Panc1 (cell line): ENCODE data around the gene KMT5C. TPM values are rescaled to one million over a fixed set of nuclear protein-coding genes. Genes with fewer than 3 reads are reported as not detected.

ENCODE experiments used
- ATAC-seq: fragments of 200-7000 bp; cut with Tn5 transposase; 2 replicates; pipeline ENCODE4 v1.9.1; 2020; ENCODE audit warnings: mild to moderate bottlenecking, moderate library complexity
- BruUV-seq: library from RNA; stranded (reverse); fragments of 400-500 nt; replicated peaks from 2 replicates; lab custom pipeline; 2021; lab: Mats Ljungman, UMichigan
- CTCF ChIA-PET: fragments of 300-600 bp; sonication (Branson Sonifier 250); formaldehyde crosslinking; loops from one replicate; lab custom pipeline; 2022; ENCODE audit warnings: antibody characterized with exemption; lab: Charles Lee
- POLR2A ChIA-PET: fragments of 300-600 bp; sonication (Branson Sonifier 250); formaldehyde crosslinking; loops from one replicate; lab custom pipeline; 2022; ENCODE audit warnings: antibody characterized with exemption; lab: Charles Lee
- DNase-seq: peaks from one replicate; pipeline ENCODE4 v3.0.0-alpha.2; 2010; ENCODE audit warnings: low read depth, low spot score
- H3K27ac ChIP-seq: 2 replicates; pipeline ENCODE4 v1.5.1; 2011; ENCODE audit warnings: mild to moderate bottlenecking, low read length, inconsistent platforms
- H3K27me3 ChIP-seq: fragments of 200-500 bp; sonication (Bioruptor generic); 2 replicates; pipeline ENCODE4 v1.6.0; 2014; ENCODE audit warnings: low read length, inconsistent platforms; ENCODE audit not compliant: control insufficient read depth, insufficient read depth
- H3K36me3 ChIP-seq: fragments of 200-500 bp; sonication (Bioruptor generic); 2 replicates; pipeline ENCODE4 v1.5.1; 2014; ENCODE audit warnings: inconsistent platforms, mild to moderate bottlenecking, low read length, moderate library complexity; ENCODE audit not compliant: control insufficient read depth, insufficient read depth
- H3K4me1 ChIP-seq: 2 replicates; pipeline ENCODE4 v1.5.1; 2011; ENCODE audit warnings: inconsistent platforms, mild to moderate bottlenecking, low read length, moderate library complexity; ENCODE audit not compliant: control insufficient read depth, insufficient read depth
- H3K4me3 ChIP-seq, 2 experiments: 2 replicates each; pipeline ENCODE4 v1.5.1; 2011 to 2012; ENCODE audit warnings: low read depth in 2 of 2, low read length in 2 of 2, mild to moderate bottlenecking in 2 of 2, inconsistent platforms in 1 of 2, moderate library complexity in 1 of 2
- H3K9me3 ChIP-seq: fragments of 200-500 bp; sonication (Bioruptor generic); 2 replicates; pipeline ENCODE4 v1.5.1; 2014; ENCODE audit warnings: low read depth, mild to moderate bottlenecking, inconsistent platforms, low read length, moderate library complexity; ENCODE audit not compliant: control insufficient read depth, insufficient read depth
- POLR2AphosphoS5 ChIP-seq: IDR thresholded peaks from 2 replicates; pipeline ENCODE4 v1.6.1; 2012; ENCODE audit warnings: mild to moderate bottlenecking, low read depth, low read length, moderate library complexity
- SIN3A ChIP-seq: IDR thresholded peaks from 2 replicates; pipeline ENCODE4 v1.6.1; 2012; ENCODE audit warnings: low read depth, mild to moderate bottlenecking, low read length, moderate library complexity, borderline replicate concordance; ENCODE audit not compliant: insufficient read depth
- TCF7L2 ChIP-seq: IDR thresholded peaks from 2 replicates; pipeline ENCODE4 v1.6.1; 2011; ENCODE audit warnings: mild to moderate bottlenecking, low read depth, low read length, inconsistent platforms
- in situ Hi-C: cut with HindIII; loops from 2 replicates; pipeline ENCODE4 v1.10.0; 2016; ENCODE audit warnings: low sequenced_read_pairs, low pct_unique_long_range_greater_than_20kb
- intact Hi-C: fragments of 100-400 bp; cut with micrococcal nuclease; formaldehyde crosslinking; loops from one replicate; pipeline ENCODE4 v1.10.0; 2022; ENCODE audit not compliant: unreplicated experiment
- total RNA-seq: library from RNA; stranded (reverse); gene quantifications from one replicate; pipeline ENCODE4 v1.2.1, GENCODE V29; 2021; ENCODE audit not compliant: unreplicated experiment
- TF ChIP-seq, protein P1 (sequence below), 2 experiments: IDR thresholded peaks; 2 replicates each; pipeline ENCODE4 v1.6.1; 2011 to 2012; ENCODE audit warnings: low read depth in 2 of 2, control low read depth in 1 of 2, low read length in 1 of 2, mild to moderate bottlenecking in 1 of 2, moderate library complexity in 1 of 2; ENCODE audit not compliant: insufficient read depth in 1 of 2
- TF ChIP-seq, protein P2 (sequence below): fragments of 450-650 bp; IDR thresholded peaks from 2 replicates; pipeline ENCODE4 v1.5.1; 2017; ENCODE audit warnings: mild to moderate bottlenecking

The KMT5C gene
- total RNA-seq, 1 experiment from 2014 or later, result 30.6 TPM

DNA sequence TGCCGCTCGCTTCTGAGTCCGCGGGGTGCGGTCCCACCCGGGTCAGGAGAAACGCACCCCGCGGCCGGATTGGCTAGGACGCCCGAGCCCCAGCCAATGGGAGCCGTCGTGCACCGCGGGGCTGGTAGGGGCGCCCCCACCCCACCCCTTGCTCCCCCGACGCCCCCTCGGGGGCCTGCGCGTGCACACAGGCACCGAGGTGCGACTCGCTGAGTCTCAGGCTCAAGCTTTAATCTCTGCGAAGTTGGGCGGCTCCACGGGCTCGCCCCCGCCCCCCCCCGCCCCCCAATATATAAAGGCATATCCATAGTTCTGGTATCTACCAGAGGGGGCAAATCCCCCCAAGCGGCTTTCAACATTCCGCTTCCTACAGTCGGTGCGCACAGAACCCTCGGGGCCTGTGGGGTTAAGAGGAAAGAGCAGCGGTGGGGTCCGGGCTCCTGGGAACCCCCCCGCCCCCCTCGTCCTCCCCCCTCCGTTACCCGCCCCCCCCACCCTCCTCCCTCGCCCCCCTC lies 15.1 kb downstream of the KMT5C start, which contains the start of gene COX6B2:
COX6B2 (minus strand) TSS at position 22 of the 515 bp plus-strand sequence. CDS start 198 bp downstream, outside the sequence.
- no peaks in the 10 kb centered on the region for H3K36me3 ChIP-seq
- no peak for DNase-seq
- intact Hi-C loops (no loop called here), in situ Hi-C loops (no loop called here)
- no peaks in the 10 kb centered on the region for H3K9me3 ChIP-seq
- H3K27me3 ChIP-seq, result no peaks in the 10 kb centered on the region
- peak within 1 kb of the TSS; percentile 55 to 62 for H3K4me3 ChIP-seq
- no TSS peak for BruUV-seq
- H3K4me1 ChIP-seq, result peaks cover 12% of the 10 kb centered on the region
- H3K27ac ChIP-seq, result peak within 1 kb of the TSS; percentile 57
- no peak for ATAC-seq
- CTCF ChIA-PET, result no interaction called here
- TF ChIP-seq, protein P1, sequence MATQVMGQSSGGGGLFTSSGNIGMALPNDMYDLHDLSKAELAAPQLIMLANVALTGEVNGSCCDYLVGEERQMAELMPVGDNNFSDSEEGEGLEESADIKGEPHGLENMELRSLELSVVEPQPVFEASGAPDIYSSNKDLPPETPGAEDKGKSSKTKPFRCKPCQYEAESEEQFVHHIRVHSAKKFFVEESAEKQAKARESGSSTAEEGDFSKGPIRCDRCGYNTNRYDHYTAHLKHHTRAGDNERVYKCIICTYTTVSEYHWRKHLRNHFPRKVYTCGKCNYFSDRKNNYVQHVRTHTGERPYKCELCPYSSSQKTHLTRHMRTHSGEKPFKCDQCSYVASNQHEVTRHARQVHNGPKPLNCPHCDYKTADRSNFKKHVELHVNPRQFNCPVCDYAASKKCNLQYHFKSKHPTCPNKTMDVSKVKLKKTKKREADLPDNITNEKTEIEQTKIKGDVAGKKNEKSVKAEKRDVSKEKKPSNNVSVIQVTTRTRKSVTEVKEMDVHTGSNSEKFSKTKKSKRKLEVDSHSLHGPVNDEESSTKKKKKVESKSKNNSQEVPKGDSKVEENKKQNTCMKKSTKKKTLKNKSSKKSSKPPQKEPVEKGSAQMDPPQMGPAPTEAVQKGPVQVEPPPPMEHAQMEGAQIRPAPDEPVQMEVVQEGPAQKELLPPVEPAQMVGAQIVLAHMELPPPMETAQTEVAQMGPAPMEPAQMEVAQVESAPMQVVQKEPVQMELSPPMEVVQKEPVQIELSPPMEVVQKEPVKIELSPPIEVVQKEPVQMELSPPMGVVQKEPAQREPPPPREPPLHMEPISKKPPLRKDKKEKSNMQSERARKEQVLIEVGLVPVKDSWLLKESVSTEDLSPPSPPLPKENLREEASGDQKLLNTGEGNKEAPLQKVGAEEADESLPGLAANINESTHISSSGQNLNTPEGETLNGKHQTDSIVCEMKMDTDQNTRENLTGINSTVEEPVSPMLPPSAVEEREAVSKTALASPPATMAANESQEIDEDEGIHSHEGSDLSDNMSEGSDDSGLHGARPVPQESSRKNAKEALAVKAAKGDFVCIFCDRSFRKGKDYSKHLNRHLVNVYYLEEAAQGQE (IDR thresholded peaks at IDR 0.05; ENCODE audit: insufficient read depth in 1 of 2, low read depth in 2 of 2, low read length in 1 of 2), result no peak
- TF ChIP-seq, protein P2, sequence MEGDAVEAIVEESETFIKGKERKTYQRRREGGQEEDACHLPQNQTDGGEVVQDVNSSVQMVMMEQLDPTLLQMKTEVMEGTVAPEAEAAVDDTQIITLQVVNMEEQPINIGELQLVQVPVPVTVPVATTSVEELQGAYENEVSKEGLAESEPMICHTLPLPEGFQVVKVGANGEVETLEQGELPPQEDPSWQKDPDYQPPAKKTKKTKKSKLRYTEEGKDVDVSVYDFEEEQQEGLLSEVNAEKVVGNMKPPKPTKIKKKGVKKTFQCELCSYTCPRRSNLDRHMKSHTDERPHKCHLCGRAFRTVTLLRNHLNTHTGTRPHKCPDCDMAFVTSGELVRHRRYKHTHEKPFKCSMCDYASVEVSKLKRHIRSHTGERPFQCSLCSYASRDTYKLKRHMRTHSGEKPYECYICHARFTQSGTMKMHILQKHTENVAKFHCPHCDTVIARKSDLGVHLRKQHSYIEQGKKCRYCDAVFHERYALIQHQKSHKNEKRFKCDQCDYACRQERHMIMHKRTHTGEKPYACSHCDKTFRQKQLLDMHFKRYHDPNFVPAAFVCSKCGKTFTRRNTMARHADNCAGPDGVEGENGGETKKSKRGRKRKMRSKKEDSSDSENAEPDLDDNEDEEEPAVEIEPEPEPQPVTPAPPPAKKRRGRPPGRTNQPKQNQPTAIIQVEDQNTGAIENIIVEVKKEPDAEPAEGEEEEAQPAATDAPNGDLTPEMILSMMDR, result no peak
- TF ChIP-seq POLR2AphosphoS5 (no peak), SIN3A (no peak), TCF7L2 (no peak)
- POLR2A ChIA-PET, result interaction anchor here (0.6 kb wide), 1 partner anchor 14 kb away, joined by 3 read pairs; no protein-coding TSS in a partner anchor

DNA sequence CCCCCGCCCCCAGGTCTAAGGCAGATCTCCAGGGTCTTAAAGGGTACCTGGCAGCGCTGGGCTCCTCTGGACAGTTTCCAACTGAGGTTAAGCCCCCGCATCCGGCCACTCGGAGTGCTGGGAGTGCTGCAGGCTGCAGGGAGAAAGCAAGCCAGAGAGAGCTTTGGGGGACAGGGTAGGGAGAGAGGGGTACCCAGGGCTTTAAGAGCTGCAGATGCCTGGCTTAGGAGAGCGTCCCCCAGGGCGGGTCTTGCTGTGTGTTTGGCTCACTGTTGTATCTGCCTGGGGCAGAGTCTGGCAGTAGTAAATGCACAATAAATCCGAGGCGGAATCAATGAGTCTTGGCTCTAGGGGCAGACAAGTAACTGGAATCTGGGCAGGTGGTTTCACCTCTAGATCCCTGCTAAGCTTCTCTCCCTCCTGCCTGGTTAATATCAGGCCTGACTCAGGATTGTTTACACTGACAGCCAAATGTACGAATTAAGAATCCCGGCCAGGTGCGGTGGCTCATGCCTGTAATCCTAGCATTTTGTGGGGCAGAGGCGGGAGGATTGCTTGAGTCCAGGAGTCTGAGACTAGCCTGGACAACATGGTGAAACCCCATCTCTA lies 15.6 kb downstream of the KMT5C start:
- Histone ChIP-seq H3K4me1 (peaks cover 12% of the 10 kb centered on the region), H3K9me3 (no peaks in the 10 kb centered on the region), H3K27me3 (no peaks in the 10 kb centered on the region), H3K36me3 (no peaks in the 10 kb centered on the region), H3K4me3 (no peak overlapping the region), H3K27ac (no peak overlapping the region)
- ATAC-seq, result peak; percentile 21
- in situ Hi-C loops (no loop called here), intact Hi-C loops (no loop called here)
- ChIA-PET CTCF (no interaction called here), POLR2A (no interaction called here)
- no peak for DNase-seq
- BruUV-seq, result no TSS peak
- no peak for TF ChIP-seq TCF7L2
- TF ChIP-seq POLR2AphosphoS5, result no peak
- TF ChIP-seq, protein P2, result no peak
- TF ChIP-seq, protein P1 (IDR thresholded peaks at IDR 0.05; ENCODE audit: insufficient read depth in 1 of 2, low read depth in 2 of 2, low read length in 1 of 2), result no peak
- no peak for TF ChIP-seq SIN3A
